DND-41 (cell line): ENCODE data around the gene TSEN15.

Source experiments
- ATAC-seq: fragments of 200-7000 bp; cut with Tn5 transposase; 3 replicates; pipeline ENCODE4 v1.9.1; 2021; ENCODE audit warnings: low read depth; ENCODE audit not compliant: insufficient read depth
- DNase-seq: peaks from one replicate; pipeline ENCODE4 v3.0.0-alpha.2; 2020
- H2AFZ ChIP-seq: 2 replicates; pipeline ENCODE4 v1.6.0; 2012; ENCODE audit warnings: low read depth, low read length
- H3K27ac ChIP-seq: 2 replicates; pipeline ENCODE4 v1.5.1; 2012; ENCODE audit warnings: low read length, inconsistent platforms
- H3K27me3 ChIP-seq: fragments of 200-600 bp; sonication (generic); 2 replicates; pipeline ENCODE4 v1.6.0; 2012; ENCODE audit warnings: low read length, mild to moderate bottlenecking, inconsistent platforms; ENCODE audit not compliant: insufficient read depth, poor library complexity
- H3K36me3 ChIP-seq: 2 replicates; pipeline ENCODE4 v1.5.1; 2012; ENCODE audit warnings: low read length, inconsistent platforms; ENCODE audit not compliant: insufficient read depth
- H3K4me1 ChIP-seq: 2 replicates; pipeline ENCODE4 v1.5.1; 2012; ENCODE audit warnings: mild to moderate bottlenecking, low read length; ENCODE audit not compliant: insufficient read depth
- H3K4me2 ChIP-seq: 2 replicates; pipeline ENCODE4 v1.6.0; 2012; ENCODE audit warnings: mild to moderate bottlenecking, moderate library complexity, low read length, inconsistent platforms; ENCODE audit not compliant: insufficient read depth
- H3K4me3 ChIP-seq, 2 experiments: fragments of 200-600 bp in 1 of 2; shearing (Covaris generic) in 1 of 2; 2 replicates each; pipeline ENCODE4 v1.5.1; 2012 to 2016; ENCODE audit warnings: inconsistent platforms in 2 of 2, low read length in 2 of 2, mild to moderate bottlenecking in 2 of 2, low read depth in 1 of 2, moderate library complexity in 1 of 2
- H3K79me2 ChIP-seq: 2 replicates; pipeline ENCODE4 v1.6.0; 2012; ENCODE audit warnings: low read length, inconsistent platforms; ENCODE audit not compliant: insufficient read depth
- H3K9ac ChIP-seq: 2 replicates; pipeline ENCODE4 v1.6.0; 2012; ENCODE audit warnings: low read depth, mild to moderate bottlenecking, inconsistent platforms, low read length, moderate library complexity
- H3K9me3 ChIP-seq: 2 replicates; pipeline ENCODE4 v1.5.1; 2012; ENCODE audit warnings: low read length, moderate library complexity, mild to moderate bottlenecking, inconsistent platforms; ENCODE audit not compliant: insufficient read depth, severe bottlenecking
- H4K20me1 ChIP-seq: 2 replicates; pipeline ENCODE4 v1.6.0; 2012; ENCODE audit warnings: low read length; ENCODE audit not compliant: insufficient read depth
- CTCF ChIP-seq: IDR thresholded peaks from 2 replicates; pipeline ENCODE4 v1.5.1; 2012; ENCODE audit warnings: borderline replicate concordance, low read length, moderate library complexity, mild to moderate bottlenecking; ENCODE audit not compliant: poor library complexity, severe bottlenecking; ENCODE audit errors: extremely low read depth
- EZH2 ChIP-seq: IDR thresholded peaks from 3 replicates; pipeline ENCODE4 v1.6.1; 2012; ENCODE audit warnings: borderline replicate concordance, low read depth, mild to moderate bottlenecking, moderate library complexity, low read length, inconsistent platforms; ENCODE audit not compliant: severe bottlenecking

The TSEN15 gene

GRCh38 chr1:184027826-184028695, 23.5 kb upstream of the TSEN15 start:
- no peak for TF ChIP-seq EZH2
- no peak for TF ChIP-seq CTCF
- Histone ChIP-seq H3K27ac (no peak overlapping the region), H4K20me1 (no peaks in the 10 kb centered on the region), H3K9ac (no peak overlapping the region), H3K36me3 (no peaks in the 10 kb centered on the region), H3K4me1 (no peaks in the 10 kb centered on the region), H3K79me2 (no peaks in the 10 kb centered on the region), H3K4me2 (no peak overlapping the region), H3K27me3 (peaks cover 44% of the 10 kb centered on the region), H3K4me3 (no peak overlapping the region), H3K9me3 (no peaks in the 10 kb centered on the region), H2AFZ (no peak overlapping the region)
- no peak for DNase-seq
- ATAC-seq: no peak

GRCh38 chr1:184028854-184029623, 22.5 kb upstream of the TSEN15 start:
- Histone ChIP-seq H3K36me3 (no peaks in the 10 kb centered on the region), H2AFZ (no peak overlapping the region), H3K9me3 (no peaks in the 10 kb centered on the region), H3K4me3 (no peak overlapping the region), H3K27me3 (peaks cover 46% of the 10 kb centered on the region), H3K4me1 (no peaks in the 10 kb centered on the region), H3K27ac (no peak overlapping the region), H4K20me1 (no peaks in the 10 kb centered on the region), H3K4me2 (no peak overlapping the region), H3K79me2 (no peaks in the 10 kb centered on the region), H3K9ac (no peak overlapping the region)
- ATAC-seq (no peak), DNase-seq (no peak)
- TF ChIP-seq CTCF (no peak), EZH2 (no peak)

GRCh38 chr1:184030433-184031091, 21.0 kb upstream of the TSEN15 start:
- H3K36me3 ChIP-seq: no peaks in the 10 kb centered on the region
- no peak overlapping the region for H3K27ac ChIP-seq
- H3K4me1 ChIP-seq: no peaks in the 10 kb centered on the region
- no peak overlapping the region for H3K4me2 ChIP-seq
- no peaks in the 10 kb centered on the region for H3K9me3 ChIP-seq
- no peak overlapping the region for H3K4me3 ChIP-seq
- TF ChIP-seq EZH2 (no peak), CTCF (no peak)
- no peak overlapping the region for H2AFZ ChIP-seq
- ATAC-seq: no peak
- DNase-seq: no peak
- H3K27me3 ChIP-seq: peaks cover 51% of the 10 kb centered on the region
- H3K9ac ChIP-seq: no peak overlapping the region
- H4K20me1 ChIP-seq: no peaks in the 10 kb centered on the region
- no peaks in the 10 kb centered on the region for H3K79me2 ChIP-seq
